ENCODE results near the gene HAVCR1. TPM values are rescaled to one million over a fixed set of nuclear protein-coding genes. Genes with fewer than 3 reads are reported as not detected.
A peak's percentile ranks its signal among the peaks of the same experiment; 100 is the strongest.

The HAVCR1 gene
- total and polyA plus RNA-seq, 2 of the 13 experiments (the other 11 are each of a cell fraction or from before 2014, with no cell fraction given): 0.93 to 12.3 TPM

GRCh38 chr5:157051604-157052245, 7.2 kb downstream of the HAVCR1 start:
- Histone ChIP-seq H4K20me1 (ENCODE audit: insufficient read depth, low read length) (no peaks in the 10 kb centered on the region), H3K4me1 (ENCODE audit: insufficient read depth, low read length) (peaks cover 66% of the 10 kb centered on the region), H2AFZ (ENCODE audit: low read length) (no peak overlapping the region), H3K4me3 (replicated peaks in 1 of 3; ENCODE audit: insufficient read depth in 1 of 3, low read depth in 2 of 3, low read length in 3 of 3) (no peak overlapping the region), H3K9ac (ENCODE audit: insufficient read depth, low read depth, low read length) (no peak overlapping the region), H3K9me3 (ENCODE audit: low read length) (no peaks in the 10 kb centered on the region), H3K36me3 (replicated peaks in 1 of 2; ENCODE audit: control insufficient read depth in 1 of 2, insufficient read depth in 2 of 2, low read length in 2 of 2) (peaks cover 2 to 4% of the 10 kb centered on the region in 2 experiments; a peak in 4 of 5 replicates), H3K27me3 (ENCODE audit: control insufficient read depth in 1 of 2, insufficient read depth in 2 of 2, low read length in 2 of 2) (no peaks in the 10 kb centered on the region), H3K27ac (ENCODE audit: extremely low read length, insufficient read depth, low read length) (no peak overlapping the region), H3K4me2 (ENCODE audit: low read depth, low read length) (no peak overlapping the region), H3K79me2 (ENCODE audit: insufficient read depth, low read length) (no peaks in the 10 kb centered on the region)
- ATAC-seq (peak; percentile 55; the same call in 2 of the 3 replicates), DNase-seq (ENCODE audit: low spot score) (peak; percentile 35), FAIRE-seq (peak; percentile 12)
- ChIA-PET POLR2A (interaction anchor here (1.5 kb wide), 1 partner anchor 91 kb away, joined by 5 read pairs; the partner anchor contains the start of gene MED7), CTCF (ENCODE audit: low intra/inter-chr PET ratio, low total read pairs) (no interaction called here)
- in situ Hi-C loops (cut with HindIII; ENCODE audit: extremely low pct_ligation_motif_present, low pct_unique_long_range_greater_than_20kb) (no loop called here), intact Hi-C loops (cut with micrococcal nuclease; ENCODE audit: unreplicated experiment) (loop anchor here (5.0 kb wide), 1 partner anchor 1209 kb away; no protein-coding TSS in a partner anchor)
- 66% methylated on average over 7 of the region's 7 CpGs for WGBS (ENCODE audit: low lambda C conversion rate)
- BruUV-seq (replicated peaks): no TSS peak
- TF ChIP-seq MED1 (CRISPR knock-in tag; IDR thresholded peaks at IDR 0.05) (no peak), ZNF224 (CRISPR knock-in tag; IDR thresholded peaks at IDR 0.05) (no peak), YEATS4 (CRISPR knock-in tag; IDR thresholded peaks at IDR 0.05; ENCODE audit: borderline replicate concordance) (no peak), SOX6 (IDR thresholded peaks at IDR 0.05) (no peak), SOX6 (CRISPR knock-in tag; IDR thresholded peaks at IDR 0.05) (no peak), ZNF296 (CRISPR knock-in tag; conservative IDR thresholded peaks at IDR 0.05) (no peak), KMT2A (CRISPR knock-in tag; IDR thresholded peaks at IDR 0.05) (no peak), XRCC5 (optimal IDR thresholded peaks at IDR 0.05; ENCODE audit: low read length) (no peak), CREBL2 (CRISPR knock-in tag; IDR thresholded peaks at IDR 0.05; ENCODE audit: borderline replicate concordance) (no peak), USF2 (IDR thresholded peaks at IDR 0.05; ENCODE audit: low read depth, low read length) (no peak), USF2 (CRISPR knock-in tag; IDR thresholded peaks at IDR 0.05; ENCODE audit: borderline replicate concordance) (no peak), MAFK (conservative IDR thresholded peaks at IDR 0.05 in 1 of 2, IDR thresholded peaks at IDR 0.05 in 1 of 2; ENCODE audit: low read length in 2 of 2) (no peak), PAF1 (CRISPR knock-in tag; IDR thresholded peaks at IDR 0.05) (no peak), ZNF431 (CRISPR knock-in tag; IDR thresholded peaks at IDR 0.05; ENCODE audit: borderline replicate concordance, low read depth) (no peak), SETDB1 (CRISPR knock-in tag; IDR thresholded peaks at IDR 0.05; ENCODE audit: borderline replicate concordance) (no peak), YEATS2 (CRISPR knock-in tag; IDR thresholded peaks at IDR 0.05; ENCODE audit: borderline replicate concordance) (no peak), ZIK1 (CRISPR knock-in tag; IDR thresholded peaks at IDR 0.05; ENCODE audit: borderline replicate concordance, low read depth) (no peak), ZNF780A (CRISPR knock-in tag; IDR thresholded peaks at IDR 0.05) (no peak), NCOA1 (CRISPR knock-in tag; IDR thresholded peaks at IDR 0.05) (no peak), TFAP4 (IDR thresholded peaks at IDR 0.05; ENCODE audit: borderline replicate concordance, low read depth) (no peak)
